ENCODE results near the gene ICAM4. TPM values are rescaled to one million over a fixed set of nuclear protein-coding genes. Genes with fewer than 3 reads are reported as not detected.
A peak's percentile ranks its signal among the peaks of the same experiment; 100 is the strongest.

ICAM4 gene
- total and polyA plus RNA-seq, 2 of the 13 experiments (the other 11 are each of a cell fraction or from before 2014, with no cell fraction given) = 2.9 to 4.0 TPM

- TF ChIP-seq ZNF550 (CRISPR knock-in tag; IDR thresholded peaks at IDR 0.05; ENCODE audit: borderline replicate concordance) = no peak
- TF ChIP-seq ZNF850 (CRISPR knock-in tag; conservative IDR thresholded peaks at IDR 0.05) = no peak
- no peak for TF ChIP-seq NFATC3 (CRISPR knock-in tag; IDR thresholded peaks at IDR 0.05)
- TF ChIP-seq TBX2 (CRISPR knock-in tag; IDR thresholded peaks at IDR 0.05; ENCODE audit: borderline replicate concordance) = no peak
- TF ChIP-seq GFI1 (CRISPR knock-in tag; IDR thresholded peaks at IDR 0.05; ENCODE audit: borderline replicate concordance) = no peak
These were observed 7.0 kb downstream of the ICAM4 start (continued) for GRCh38 chr19:10293637-10294367.

- H3K27ac ChIP-seq (ENCODE audit: extremely low read length, insufficient read depth, low read length) = no peak overlapping the region
- peaks cover 0 to 20% of the 10 kb centered on the region in 2 experiments; a peak in 3 of 5 replicates for H3K27me3 ChIP-seq (ENCODE audit: control insufficient read depth in 1 of 2, insufficient read depth in 2 of 2, low read length in 2 of 2)
- WGBS (ENCODE audit: low lambda C conversion rate) = 96% methylated on average over 7 of the region's 25 CpGs
- no TSS peak for BruUV-seq (replicated peaks)
- intact Hi-C loops (cut with micrococcal nuclease; ENCODE audit: unreplicated experiment) (no loop called here), in situ Hi-C loops (cut with HindIII; ENCODE audit: extremely low pct_ligation_motif_present, low pct_unique_long_range_greater_than_20kb) (no loop called here)
- no peaks in the 10 kb centered on the region for H4K20me1 ChIP-seq (ENCODE audit: insufficient read depth, low read length)
- H3K4me1 ChIP-seq (ENCODE audit: insufficient read depth, low read length) = peaks cover 47% of the 10 kb centered on the region
- FAIRE-seq = no peak
- no peak overlapping the region for H2AFZ ChIP-seq (ENCODE audit: low read length)
- DNase-seq (ENCODE audit: low spot score) = no peak
- H3K36me3 ChIP-seq (replicated peaks in 1 of 2; ENCODE audit: control insufficient read depth in 1 of 2, insufficient read depth in 2 of 2, low read length in 2 of 2) = no peaks in the 10 kb centered on the region
- ChIA-PET POLR2A (no interaction called here), CTCF (ENCODE audit: low intra/inter-chr PET ratio, low total read pairs) (no interaction called here)
- no peak for ATAC-seq
- no peak overlapping the region for H3K4me3 ChIP-seq (replicated peaks in 1 of 3; ENCODE audit: insufficient read depth in 1 of 3, low read depth in 2 of 3, low read length in 3 of 3)
- H3K9ac ChIP-seq (ENCODE audit: insufficient read depth, low read depth, low read length) = no peak overlapping the region
- H3K4me2 ChIP-seq (ENCODE audit: low read depth, low read length) = no peak overlapping the region
- TF ChIP-seq ZNF768 (CRISPR knock-in tag; IDR thresholded peaks at IDR 0.05) (peak; percentile 14; the same call in 1 of the 2 replicates), ATRX (CRISPR knock-in tag; IDR thresholded peaks at IDR 0.05; ENCODE audit: borderline replicate concordance) (no peak)
- no peaks in the 10 kb centered on the region for H3K9me3 ChIP-seq (ENCODE audit: low read length)
- no peaks in the 10 kb centered on the region for H3K79me2 ChIP-seq (ENCODE audit: insufficient read depth, low read length)
These were observed 7.6 kb downstream of the ICAM4 start for GRCh38 chr19:10294368-10294697.
